ENCODE results near the gene SLIT3.

The SLIT3 gene

DNA sequence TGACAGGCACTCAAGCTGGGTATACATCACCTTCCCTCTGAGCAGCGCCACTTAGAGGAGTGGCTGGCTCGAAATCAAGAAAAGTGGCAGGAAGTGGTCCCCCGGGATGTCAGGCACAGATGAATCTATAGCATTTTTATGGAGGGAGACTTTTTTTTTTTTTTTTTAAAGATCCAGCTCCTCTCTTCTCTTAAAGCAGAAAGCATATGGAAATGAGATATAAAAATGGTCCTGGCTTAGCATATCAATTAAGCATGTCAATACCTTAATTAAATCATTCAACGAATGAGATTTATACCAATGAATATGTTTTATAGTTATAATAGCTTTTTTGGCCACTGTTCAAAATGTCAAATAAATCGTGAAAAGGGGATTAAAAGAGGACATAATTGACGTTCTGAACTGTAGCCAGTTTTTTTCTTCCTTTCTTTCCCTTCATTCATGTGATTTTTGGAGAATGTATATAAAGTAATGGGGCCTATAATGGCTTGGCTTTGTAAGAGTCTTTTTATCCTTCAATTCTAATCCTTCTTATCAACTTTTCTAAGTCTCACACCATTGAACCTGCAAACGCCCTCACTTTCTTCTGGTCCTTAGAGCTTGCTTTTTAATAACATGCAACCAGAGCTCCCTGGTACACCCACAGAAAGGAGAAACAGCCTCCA is 402.6 kb downstream of the SLIT3 start:
- POLR2A ChIA-PET = interaction anchor here (0.7 kb wide), 1 partner anchor 601 kb away, joined by 4 read pairs; no protein-coding TSS in a partner anchor

DNA sequence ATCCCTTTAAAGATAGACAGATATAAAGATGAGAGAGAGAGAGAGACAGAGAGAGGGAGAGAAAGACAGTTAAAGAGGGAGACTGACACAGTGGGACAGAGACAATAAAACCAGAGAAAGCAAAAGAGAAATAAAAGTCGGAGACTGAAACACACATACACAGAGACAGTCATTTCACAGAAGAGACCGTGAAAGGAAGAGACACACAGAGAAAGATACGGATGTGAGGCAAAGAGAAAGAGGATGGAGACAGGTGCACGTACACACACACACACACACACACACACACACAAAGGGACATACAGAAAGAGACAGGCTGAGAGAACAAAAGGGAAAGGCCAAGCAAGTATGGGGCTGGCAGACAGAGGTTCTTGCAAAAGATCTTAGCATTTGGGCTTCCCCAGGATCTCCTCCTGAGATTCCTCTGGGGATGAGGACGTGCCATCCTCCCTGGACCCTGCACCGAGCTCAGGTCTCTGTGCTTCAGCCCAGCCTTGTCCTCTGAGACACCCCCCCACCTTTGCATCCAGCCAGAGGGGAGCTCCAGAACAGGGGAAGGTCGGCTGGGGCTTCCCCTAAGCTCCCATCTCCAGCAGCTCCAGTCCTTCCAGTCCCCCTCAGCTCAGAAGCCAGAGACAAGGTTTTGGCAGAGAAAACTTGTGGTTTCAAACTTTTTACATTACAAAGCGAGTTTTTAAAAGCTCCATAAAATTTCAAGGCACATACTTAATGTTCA is 403.4 kb downstream of the SLIT3 start:
- TF ChIP-seq SP1 (IDR thresholded peaks at IDR 0.05) (no peak), L3MBTL2 (conservative IDR thresholded peaks at IDR 0.05) (no peak), NFRKB (IDR thresholded peaks at IDR 0.05) (no peak), LEF1 (IDR thresholded peaks at IDR 0.05; ENCODE audit: borderline replicate concordance) (no peak), FOXM1 (IDR thresholded peaks at IDR 0.05; ENCODE audit: borderline replicate concordance) (no peak), TARDBP (IDR thresholded peaks at IDR 0.05) (no peak), BHLHE40 (IDR thresholded peaks at IDR 0.05; ENCODE audit: borderline replicate concordance) (no peak), FOXA1 (IDR thresholded peaks at IDR 0.05) (no peak), HDGF (IDR thresholded peaks at IDR 0.05; ENCODE audit: borderline replicate concordance) (no peak), ZNF384 (IDR thresholded peaks at IDR 0.05) (no peak), ARNT (IDR thresholded peaks at IDR 0.05) (no peak), SUZ12 (IDR thresholded peaks at IDR 0.05) (no peak), FOXK2 (IDR thresholded peaks at IDR 0.05) (no peak), CTBP1 (IDR thresholded peaks at IDR 0.05; ENCODE audit: borderline replicate concordance) (no peak)
- TF ChIP-seq, protein P1, sequence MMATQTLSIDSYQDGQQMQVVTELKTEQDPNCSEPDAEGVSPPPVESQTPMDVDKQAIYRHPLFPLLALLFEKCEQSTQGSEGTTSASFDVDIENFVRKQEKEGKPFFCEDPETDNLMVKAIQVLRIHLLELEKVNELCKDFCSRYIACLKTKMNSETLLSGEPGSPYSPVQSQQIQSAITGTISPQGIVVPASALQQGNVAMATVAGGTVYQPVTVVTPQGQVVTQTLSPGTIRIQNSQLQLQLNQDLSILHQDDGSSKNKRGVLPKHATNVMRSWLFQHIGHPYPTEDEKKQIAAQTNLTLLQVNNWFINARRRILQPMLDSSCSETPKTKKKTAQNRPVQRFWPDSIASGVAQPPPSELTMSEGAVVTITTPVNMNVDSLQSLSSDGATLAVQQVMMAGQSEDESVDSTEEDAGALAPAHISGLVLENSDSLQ (IDR thresholded peaks at IDR 0.05) = no peak
- no peak for DNase-seq (ENCODE audit: extremely low spot score)
- ChIA-PET POLR2A (no interaction called here), CTCF (interaction anchor here (0.6 to 0.7 kb wide), 3 partner anchors 88 to 1155 kb away, joined by 3 to 4 read pairs (median 3); no protein-coding TSS in a partner anchor)

More for the DNA sequence above, 402.6 kb downstream of the SLIT3 start:
- peak; percentile 60 for DNase-seq (ENCODE audit: extremely low spot score)
- TF ChIP-seq, protein P1 (IDR thresholded peaks at IDR 0.05) = peak; percentile 54; the same call in 1 of the 2 replicates
- TF ChIP-seq ZNF384 (IDR thresholded peaks at IDR 0.05) (peak; percentile 90), SUZ12 (IDR thresholded peaks at IDR 0.05) (no peak)
- CTCF ChIA-PET = interaction anchor here (0.6 kb wide), 2 partner anchors 89 to 1154 kb away, joined by 3 to 4 read pairs; no protein-coding TSS in a partner anchor

DNA sequence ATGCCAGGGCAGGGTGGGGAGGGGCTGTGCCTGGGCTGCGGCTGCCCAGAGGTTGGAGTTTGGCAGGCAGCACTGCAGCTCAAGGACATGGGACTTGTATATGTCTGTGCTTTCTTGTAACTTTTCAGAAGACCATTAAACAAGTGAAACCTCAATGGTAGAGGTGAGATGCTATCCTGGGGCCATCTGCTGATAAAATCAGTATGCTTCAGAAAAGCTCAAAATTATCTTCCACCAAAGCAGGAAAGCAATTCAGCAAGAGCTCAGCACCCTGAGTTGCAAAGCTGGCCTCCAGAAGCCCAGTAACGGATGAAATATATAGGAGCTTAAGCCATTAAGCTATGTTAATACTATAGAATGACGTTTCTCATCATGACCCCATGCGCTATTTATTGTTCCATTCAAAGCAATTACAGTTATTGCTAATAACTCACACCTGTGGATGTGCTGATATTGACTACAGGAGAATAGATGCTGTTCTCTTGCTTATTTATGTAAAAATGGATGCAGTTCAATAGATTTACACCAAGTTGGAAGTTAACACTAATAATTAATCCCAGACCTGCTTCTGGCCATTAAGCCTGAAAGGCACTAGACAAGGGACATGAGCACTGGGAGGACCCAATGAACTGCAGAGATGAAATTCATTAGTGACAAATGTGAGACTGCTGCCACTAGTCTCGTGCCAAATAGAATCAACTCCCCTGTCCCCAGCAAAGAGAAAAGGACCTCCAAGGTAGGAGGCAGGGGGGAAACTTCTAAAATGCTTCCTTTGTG is 405.5 kb downstream of the SLIT3 start:
- TF ChIP-seq HDGF (IDR thresholded peaks at IDR 0.05; ENCODE audit: borderline replicate concordance) (no peak), CTBP1 (IDR thresholded peaks at IDR 0.05; ENCODE audit: borderline replicate concordance) (no peak), FOXK2 (IDR thresholded peaks at IDR 0.05) (no peak), FOXM1 (IDR thresholded peaks at IDR 0.05; ENCODE audit: borderline replicate concordance) (no peak), FOXA1 (IDR thresholded peaks at IDR 0.05) (no peak), L3MBTL2 (conservative IDR thresholded peaks at IDR 0.05) (no peak), ZNF384 (IDR thresholded peaks at IDR 0.05) (no peak), LEF1 (IDR thresholded peaks at IDR 0.05; ENCODE audit: borderline replicate concordance) (no peak), SP1 (IDR thresholded peaks at IDR 0.05) (no peak), NFRKB (IDR thresholded peaks at IDR 0.05) (no peak), ARNT (IDR thresholded peaks at IDR 0.05) (no peak), BHLHE40 (IDR thresholded peaks at IDR 0.05; ENCODE audit: borderline replicate concordance) (no peak), TARDBP (IDR thresholded peaks at IDR 0.05) (no peak), SUZ12 (IDR thresholded peaks at IDR 0.05) (no peak), ELF4 (IDR thresholded peaks at IDR 0.05) (no peak)
- TF ChIP-seq, protein P1 (IDR thresholded peaks at IDR 0.05) = no peak
- DNase-seq (ENCODE audit: extremely low spot score) = no peak
- ChIA-PET POLR2A (no interaction called here), CTCF (no interaction called here)

DNA sequence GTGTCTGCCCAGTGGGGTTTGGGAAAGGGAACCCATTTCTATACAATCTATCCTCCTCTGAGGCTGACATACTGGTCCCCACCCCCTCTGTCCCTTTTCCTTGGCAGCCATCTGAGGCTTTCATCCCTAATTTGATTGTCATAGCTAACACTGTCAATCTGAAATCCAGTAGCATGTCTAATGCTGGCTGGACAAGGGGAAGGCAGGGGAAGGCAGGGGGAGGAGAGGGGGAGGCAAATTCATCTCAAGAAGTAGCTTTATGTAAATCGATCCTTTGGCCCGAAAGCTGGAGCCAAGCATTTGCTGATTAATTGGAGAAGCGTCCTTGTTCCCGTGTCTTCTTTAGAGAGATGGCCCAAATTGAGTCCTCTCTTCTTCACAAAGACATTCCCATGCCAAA is 407.7 kb downstream of the SLIT3 start:
- CTCF ChIA-PET = no interaction called here
- POLR2A ChIA-PET = no interaction called here
- DNase-seq (ENCODE audit: extremely low spot score) = no peak
- no peak for TF ChIP-seq ZNF384 (IDR thresholded peaks at IDR 0.05)
- TF ChIP-seq TARDBP (IDR thresholded peaks at IDR 0.05) = no peak
- TF ChIP-seq L3MBTL2 (conservative IDR thresholded peaks at IDR 0.05) = no peak
- TF ChIP-seq, protein P1 (IDR thresholded peaks at IDR 0.05) = no peak
- no peak for TF ChIP-seq SP1 (IDR thresholded peaks at IDR 0.05)
- TF ChIP-seq ELF4 (IDR thresholded peaks at IDR 0.05) = no peak
- TF ChIP-seq FOXK2 (IDR thresholded peaks at IDR 0.05) = no peak
- no peak for TF ChIP-seq FOXA1 (IDR thresholded peaks at IDR 0.05)
- no peak for TF ChIP-seq HDGF (IDR thresholded peaks at IDR 0.05; ENCODE audit: borderline replicate concordance)
- no peak for TF ChIP-seq CTBP1 (IDR thresholded peaks at IDR 0.05; ENCODE audit: borderline replicate concordance)
- TF ChIP-seq BHLHE40 (IDR thresholded peaks at IDR 0.05; ENCODE audit: borderline replicate concordance) = no peak
- TF ChIP-seq LEF1 (IDR thresholded peaks at IDR 0.05; ENCODE audit: borderline replicate concordance) = no peak
- TF ChIP-seq ARNT (IDR thresholded peaks at IDR 0.05) = no peak
- TF ChIP-seq SUZ12 (IDR thresholded peaks at IDR 0.05) = no peak
- no peak for TF ChIP-seq NFRKB (IDR thresholded peaks at IDR 0.05)
- no peak for TF ChIP-seq FOXM1 (IDR thresholded peaks at IDR 0.05; ENCODE audit: borderline replicate concordance)
